ENCODE data around the gene IFITM2. TPM values are rescaled to one million over a fixed set of nuclear protein-coding genes. Genes with fewer than 3 reads are reported as not detected.

IFITM2 gene
- total and polyA plus RNA-seq, 2 of the 4 experiments (the other 2 are of a cell fraction) = 31.2 to 564 TPM

GRCh38 chr11:330694-331357, 23.2 kb downstream of the IFITM2 start:
- TF ChIP-seq USF2 (IDR thresholded peaks at IDR 0.05; ENCODE audit: low read depth, low read length) = no peak
- TF ChIP-seq BHLHE40 (IDR thresholded peaks at IDR 0.05; ENCODE audit: low read depth, low read length) = no peak
- no peak for TF ChIP-seq NFE2L2 (IDR thresholded peaks at IDR 0.05; ENCODE audit: low read depth, low read length)
- TF ChIP-seq MXI1 (IDR thresholded peaks at IDR 0.05; ENCODE audit: borderline replicate concordance, low read depth, low read length) = no peak
- TF ChIP-seq RAD21 (IDR thresholded peaks at IDR 0.05; ENCODE audit: low read length) = no peak
- no peak for TF ChIP-seq FOS (IDR thresholded peaks at IDR 0.05; ENCODE audit: low read depth, low read length)
- TF ChIP-seq MAFK (IDR thresholded peaks at IDR 0.05; ENCODE audit: low read depth, low read length) = no peak
- no peak for TF ChIP-seq RFX5 (IDR thresholded peaks at IDR 0.05; ENCODE audit: low read depth, low read length)
- no peak for TF ChIP-seq MAZ (IDR thresholded peaks at IDR 0.05; ENCODE audit: borderline replicate concordance, low read depth, low read length)
- TF ChIP-seq CEBPB (IDR thresholded peaks at IDR 0.05; ENCODE audit: low read depth, low read length) = no peak
- TF ChIP-seq ELK1 (IDR thresholded peaks at IDR 0.05; ENCODE audit: borderline replicate concordance, low read depth, low read length) = no peak
- TF ChIP-seq RCOR1 (IDR thresholded peaks at IDR 0.05; ENCODE audit: insufficient replicate concordance, low read length) = no peak
- no peak for TF ChIP-seq POLR2A (IDR thresholded peaks at IDR 0.05; ENCODE audit: low read depth, low read length)
- no peak overlapping the region for H3K23ac ChIP-seq (ENCODE audit: low read depth, low read length)
- no peak overlapping the region for H3K4me2 ChIP-seq (ENCODE audit: low read depth, low read length)
- no peak overlapping the region for H4K8ac ChIP-seq (ENCODE audit: low read depth in 2 of 2, low read length in 2 of 2)
- H2BK120ac ChIP-seq (ENCODE audit: low read depth, low read length) = no peak overlapping the region
- H3K18ac ChIP-seq (ENCODE audit: low read depth, low read length) = no peak overlapping the region
- no peak overlapping the region for H2AK5ac ChIP-seq (ENCODE audit: low read depth, low read length)
- H3K4me3 ChIP-seq (ENCODE audit: insufficient read depth, low read depth, low read length) = no peak overlapping the region
- H2BK20ac ChIP-seq (ENCODE audit: low read depth, low read length) = no peak overlapping the region
- no peaks in the 10 kb centered on the region for H3K27me3 ChIP-seq (ENCODE audit: control insufficient read depth, insufficient read depth, low read length)
- peak overlapping the region; percentile 16 for H2AFZ ChIP-seq (replicated peaks; ENCODE audit: low read length, poor library complexity)
- no peak overlapping the region for H4K5ac ChIP-seq (ENCODE audit: low read depth, low read length)
- no peak overlapping the region for H2AK9ac ChIP-seq (replicated peaks; ENCODE audit: low read depth, low read length, poor library complexity)
- DNase-seq (no peak), ATAC-seq (ENCODE audit: low read depth) (no peak)
- H4K20me1 ChIP-seq (ENCODE audit: insufficient read depth, low read length) = no peaks in the 10 kb centered on the region
- no peak overlapping the region for H3K56ac ChIP-seq (ENCODE audit: extremely low read depth, insufficient read depth, low read length)
- H3K4ac ChIP-seq (ENCODE audit: low read depth, low read length) = no peak overlapping the region
- POLR2A ChIA-PET (ENCODE audit: unreplicated experiment) = no interaction called here
- no peaks in the 10 kb centered on the region for H3K36me3 ChIP-seq (ENCODE audit: control insufficient read depth, insufficient read depth, low read length)
- no peak overlapping the region for H2BK5ac ChIP-seq (ENCODE audit: low read depth, low read length, poor library complexity, severe bottlenecking)
- no peak overlapping the region for H3K27ac ChIP-seq (ENCODE audit: insufficient read depth, low read length)
- peaks cover 11% of the 10 kb centered on the region for H3K4me1 ChIP-seq (ENCODE audit: control insufficient read depth, insufficient read depth, low read length)
- no peak overlapping the region for H3K9ac ChIP-seq (ENCODE audit: low read depth, low read length)
- intact Hi-C loops (cut with micrococcal nuclease) = no loop called here
- no peaks in the 10 kb centered on the region for H3K9me3 ChIP-seq (ENCODE audit: control insufficient read depth, insufficient read depth, low read length)
- no peaks in the 10 kb centered on the region for H3K9me1 ChIP-seq (ENCODE audit: insufficient read depth, low read length)
- H4K91ac ChIP-seq (ENCODE audit: insufficient read depth, low read depth, low read length) = no peak overlapping the region
- in situ Hi-C loops (cut with MboI; ENCODE audit: low sequenced_read_pairs) = no loop called here
- 95% methylated on average over 11 of the region's 34 CpGs; no CpG with 5 or more reads in 1 of the 2 experiments for WGBS, 2 experiments (ENCODE audit: extremely low coverage in 2 of 2, insufficient read length in 1 of 2)
- dilution Hi-C loops (cut with HindIII; ENCODE audit: low sequenced_read_pairs, unreplicated experiment) = no loop called here
- no TSS peak for BruUV-seq (replicated peaks)
- no peak overlapping the region for H2BK15ac ChIP-seq (ENCODE audit: low read depth, low read length)
- H3K79me1 ChIP-seq (ENCODE audit: low read depth in 1 of 2, low read length in 2 of 2) = no peaks in the 10 kb centered on the region
- CTCF ChIA-PET = no interaction called here
- no peak overlapping the region for H3K14ac ChIP-seq (replicated peaks; ENCODE audit: low read depth, low read length)

All from IMR-90 (cell line).